Activated T-helper 9 cell treated with anti-CD3 and anti-CD28 coated beads, Interleukin-2, amount 50 U/mL, for 16 hours (primary cell): ENCODE data around the gene HHAT.
"Not testable (repeated sequence)": the region's sequence is repeated elsewhere in the genome, so short reads cannot be mapped to it uniquely, and the experiment has no call there.

Experiments
- DNase-seq: peaks from one replicate; pipeline ENCODE4 v3.0.0-alpha.2; 2020; ENCODE audit warnings: low read depth

HHAT gene

GRCh38 chr1:210313921-210314320 lies 14.8 kb upstream of the HHAT start:
- no peak for DNase-seq

- DNase-seq, result no peak
Observed at GRCh38 chr1:210315529-210315928, 13.2 kb upstream of the HHAT start.

- no peak for DNase-seq
Observed at GRCh38 chr1:210321131-210321530, 7.6 kb upstream of the HHAT start.

GRCh38 chr1:210321552-210321951 lies 7.2 kb upstream of the HHAT start:
- no peak for DNase-seq

- no peak for DNase-seq
Observed at GRCh38 chr1:210323957-210324356, 4.7 kb upstream of the HHAT start.

GRCh38 chr1:210325026-210325670 lies 3.6 kb upstream of the HHAT start:
- no peak for DNase-seq

GRCh38 chr1:210328032-210328745 lies 513 bp upstream of the HHAT start:
- DNase-seq, result no peak

GRCh38 chr1:210330279-210330866 lies 1.7 kb downstream of the HHAT start:
- no peak for DNase-seq

- peak; percentile 16 for DNase-seq
Observed at GRCh38 chr1:210332233-210332632, 3.5 kb downstream of the HHAT start.

GRCh38 chr1:210332719-210333398 lies 4.2 kb downstream of the HHAT start:
- peak; percentile 46 for DNase-seq

GRCh38 chr1:210335001-210335400 lies 6.3 kb downstream of the HHAT start:
- DNase-seq, result no peak

- DNase-seq, result no peak
Observed at GRCh38 chr1:210336362-210336761, 7.7 kb downstream of the HHAT start.

- no peak for DNase-seq
Observed at GRCh38 chr1:210339500-210339899, 10.8 kb downstream of the HHAT start.

- no peak for DNase-seq
Observed at GRCh38 chr1:210340311-210340710, 11.6 kb downstream of the HHAT start.

GRCh38 chr1:210340841-210341240 lies 12.1 kb downstream of the HHAT start:
- DNase-seq, result no peak

- DNase-seq, result no peak
Observed at GRCh38 chr1:210342986-210343780, 14.5 kb downstream of the HHAT start.

- DNase-seq, result no peak
Observed at GRCh38 chr1:210344706-210345105, 16.0 kb downstream of the HHAT start.

GRCh38 chr1:210347112-210347511 lies 18.4 kb downstream of the HHAT start:
- DNase-seq, result no peak

- no peak for DNase-seq
Observed at GRCh38 chr1:210351496-210351895, 22.8 kb downstream of the HHAT start.

GRCh38 chr1:210352575-210352974 lies 23.9 kb downstream of the HHAT start:
- no peak for DNase-seq

- not testable (repeated sequence) for DNase-seq
Observed at GRCh38 chr1:210354305-210354704, 25.6 kb downstream of the HHAT start.

- DNase-seq, result no peak
Observed at GRCh38 chr1:210358626-210359025, 29.9 kb downstream of the HHAT start.
